ENCODE data around the gene VSIR.

Gene VSIR

DNA sequence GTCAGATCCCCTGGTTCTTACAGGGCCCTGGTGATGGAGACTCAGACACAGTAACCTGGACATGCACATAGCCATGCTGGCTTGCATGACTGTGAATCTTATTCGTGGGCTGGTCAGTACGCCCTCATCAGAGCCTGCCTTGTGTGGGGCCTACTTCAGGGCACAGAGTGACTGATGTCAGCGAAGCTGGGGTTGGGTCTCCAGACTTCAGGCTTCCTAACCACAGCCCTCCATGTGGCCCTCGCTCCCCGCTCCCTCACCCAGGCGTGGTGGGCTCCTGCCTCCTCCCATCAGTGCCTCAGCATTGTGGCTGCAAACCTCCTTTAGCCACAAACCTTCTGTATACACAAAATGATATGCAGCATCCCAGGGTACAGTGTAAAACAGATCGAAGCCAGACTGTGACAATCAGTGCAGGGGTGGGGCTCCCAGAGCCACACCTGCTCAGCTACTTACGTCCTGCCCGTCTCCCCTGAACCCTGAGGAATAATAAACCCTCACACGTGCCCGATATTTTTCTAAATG is 46.7 kb downstream of the VSIR start:
- Histone ChIP-seq H3K4me3 (ENCODE audit: low read length) (no peak overlapping the region), H3K27ac (ENCODE audit: low read length) (no peak overlapping the region), H3K9me3 (ENCODE audit: control insufficient read depth, low read depth, low read length) (no peaks in the 10 kb centered on the region), H3K9ac (ENCODE audit: low read length) (no peak overlapping the region), H3K36me3 (ENCODE audit: control insufficient read depth, low read depth, low read length) (no peaks in the 10 kb centered on the region), H3K4me1 (ENCODE audit: control insufficient read depth, low read depth, low read length) (no peaks in the 10 kb centered on the region), H3K27me3 (ENCODE audit: control insufficient read depth, insufficient read depth, low read length) (no peaks in the 10 kb centered on the region)

DNA sequence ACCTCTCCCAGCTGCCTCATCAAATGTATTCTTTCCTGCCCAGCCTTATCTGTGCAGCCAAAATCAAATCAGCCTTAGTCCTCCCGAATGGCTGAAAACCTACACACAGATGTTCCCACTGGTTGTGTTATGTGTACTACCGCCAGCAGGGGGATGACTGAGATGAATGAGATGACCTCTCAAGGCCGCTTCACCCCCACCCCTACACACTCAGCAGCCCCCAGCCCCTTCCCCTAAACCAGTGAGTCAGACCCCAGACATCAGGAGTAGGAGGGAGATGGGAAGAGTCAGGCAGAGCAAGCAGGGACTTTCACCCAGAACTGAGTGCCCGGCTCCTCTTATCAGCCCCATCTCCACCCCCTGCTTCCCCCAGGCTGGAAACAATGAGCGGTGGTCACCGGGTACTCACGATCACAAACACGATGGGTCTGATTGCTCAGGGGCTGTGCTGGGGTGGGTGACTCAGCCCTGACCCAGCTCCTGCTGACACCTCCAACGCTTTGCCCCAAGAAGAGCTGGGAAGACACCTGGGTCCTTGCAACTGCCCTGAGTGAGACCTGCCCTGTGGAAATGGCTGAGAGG is 47.2 kb downstream of the VSIR start:
- H3K36me3 ChIP-seq (ENCODE audit: control insufficient read depth, low read depth, low read length) = no peaks in the 10 kb centered on the region
- H3K9me3 ChIP-seq (ENCODE audit: control insufficient read depth, low read depth, low read length) = no peaks in the 10 kb centered on the region
- H3K9ac ChIP-seq (ENCODE audit: low read length) = no peak overlapping the region
- H3K27me3 ChIP-seq (ENCODE audit: control insufficient read depth, insufficient read depth, low read length) = no peaks in the 10 kb centered on the region
- no peaks in the 10 kb centered on the region for H3K4me1 ChIP-seq (ENCODE audit: control insufficient read depth, low read depth, low read length)
- H3K27ac ChIP-seq (ENCODE audit: low read length) = no peak overlapping the region
- H3K4me3 ChIP-seq (ENCODE audit: low read length) = no peak overlapping the region

DNA sequence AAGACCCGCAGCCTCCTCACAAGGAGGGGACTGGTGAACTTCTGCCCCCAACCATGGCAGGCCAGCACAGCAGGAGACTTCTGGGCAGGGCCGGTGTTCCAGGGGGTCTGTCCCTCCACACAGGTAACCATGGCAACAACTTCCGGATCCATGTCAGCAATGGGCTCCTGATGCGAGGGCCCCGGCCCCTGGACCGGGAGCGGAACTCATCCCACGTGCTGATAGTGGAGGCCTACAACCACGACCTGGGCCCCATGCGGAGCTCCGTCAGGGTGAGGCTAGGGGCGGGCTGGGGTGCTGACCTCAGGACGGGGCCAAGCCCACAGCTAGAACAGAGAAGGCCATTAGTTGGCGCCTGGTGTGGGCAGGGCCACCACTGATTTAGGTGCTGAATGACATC is 48.1 kb downstream of the VSIR start:
- Histone ChIP-seq H3K9ac (ENCODE audit: low read length) (no peak overlapping the region), H3K27ac (ENCODE audit: low read length) (no peak overlapping the region)

DNA sequence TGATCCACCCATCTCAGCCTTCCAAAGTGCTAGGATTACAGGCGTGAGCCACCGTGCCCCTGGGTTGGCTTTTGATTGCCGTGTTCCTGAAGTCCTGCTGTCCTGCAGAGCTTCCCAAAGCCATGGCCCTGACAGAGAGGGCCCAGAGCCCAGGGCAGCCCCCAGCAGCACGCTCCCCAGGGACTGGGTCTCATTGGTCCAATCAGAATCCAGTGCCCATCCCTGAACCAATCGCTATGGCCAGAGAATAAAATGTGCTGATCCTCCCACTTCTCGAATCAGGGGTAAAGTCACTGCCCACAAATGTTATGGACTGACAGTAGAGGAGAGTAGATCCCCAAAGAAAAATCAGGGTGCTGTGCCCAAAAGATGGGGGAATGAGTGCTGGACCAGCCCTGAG is 48.8 kb downstream of the VSIR start:
- no peak overlapping the region for H3K9ac ChIP-seq (ENCODE audit: low read length)
- peaks cover 8% of the 10 kb centered on the region for H3K4me1 ChIP-seq (ENCODE audit: control insufficient read depth, low read depth, low read length)
- H3K27ac ChIP-seq (ENCODE audit: low read length) = no peak overlapping the region
- no peaks in the 10 kb centered on the region for H3K27me3 ChIP-seq (ENCODE audit: control insufficient read depth, insufficient read depth, low read length)
- H3K4me3 ChIP-seq (ENCODE audit: low read length) = no peak overlapping the region
- H3K36me3 ChIP-seq (ENCODE audit: control insufficient read depth, low read depth, low read length) = no peaks in the 10 kb centered on the region
- no peaks in the 10 kb centered on the region for H3K9me3 ChIP-seq (ENCODE audit: control insufficient read depth, low read depth, low read length)

More for the DNA sequence above, 48.1 kb downstream of the VSIR start:
- H3K4me1 ChIP-seq (ENCODE audit: control insufficient read depth, low read depth, low read length) = peaks cover under 1% of the 10 kb centered on the region
- H3K36me3 ChIP-seq (ENCODE audit: control insufficient read depth, low read depth, low read length) = no peaks in the 10 kb centered on the region
- no peaks in the 10 kb centered on the region for H3K9me3 ChIP-seq (ENCODE audit: control insufficient read depth, low read depth, low read length)
- no peak overlapping the region for H3K4me3 ChIP-seq (ENCODE audit: low read length)
- no peaks in the 10 kb centered on the region for H3K27me3 ChIP-seq (ENCODE audit: control insufficient read depth, insufficient read depth, low read length)

DNA sequence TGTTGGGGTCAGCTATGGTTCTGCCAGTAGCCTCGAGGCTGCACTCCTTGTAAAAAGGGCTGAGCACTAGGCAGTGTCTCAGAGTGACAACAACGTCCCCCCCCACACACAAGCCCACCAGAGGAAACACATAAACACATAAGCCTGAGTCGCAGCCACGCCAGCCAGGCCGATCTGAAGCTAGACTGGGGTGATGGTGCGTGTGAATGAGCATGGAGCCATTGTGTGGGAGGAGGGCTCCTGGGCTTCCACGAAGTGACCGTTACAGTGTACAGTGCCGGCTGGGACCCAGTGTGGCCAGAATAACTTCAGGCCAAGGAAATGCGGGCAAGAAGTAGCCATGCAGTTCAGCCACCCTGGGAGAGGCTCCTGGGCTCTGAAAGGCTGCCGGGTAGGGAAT is 50.0 kb downstream of the VSIR start:
- H3K9ac ChIP-seq (ENCODE audit: low read length) = no peak overlapping the region

DNA sequence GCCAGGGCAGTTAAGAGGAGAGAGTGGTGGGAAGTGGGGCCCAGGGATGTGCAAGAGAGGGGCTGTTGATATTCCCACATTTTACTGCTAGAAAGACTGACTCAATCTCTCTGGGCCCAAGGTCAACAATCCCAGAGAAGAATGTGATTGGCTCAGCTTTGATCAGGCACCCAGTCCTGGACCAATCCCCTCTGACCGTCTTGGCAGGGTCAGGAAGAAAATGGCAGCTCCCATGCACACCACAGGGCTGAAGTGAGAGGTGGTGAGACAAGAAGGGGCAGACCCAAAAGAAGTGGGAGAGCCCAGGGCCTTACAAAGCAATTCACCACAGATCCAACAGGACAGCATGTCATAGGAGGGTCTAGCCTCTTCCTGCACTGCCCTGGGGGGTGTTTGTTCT is 50.5 kb downstream of the VSIR start:
- Histone ChIP-seq H3K27me3 (ENCODE audit: control insufficient read depth, insufficient read depth, low read length) (no peaks in the 10 kb centered on the region), H3K9me3 (ENCODE audit: control insufficient read depth, low read depth, low read length) (no peaks in the 10 kb centered on the region), H3K27ac (ENCODE audit: low read length) (no peak overlapping the region), H3K4me1 (ENCODE audit: control insufficient read depth, low read depth, low read length) (peaks cover 13% of the 10 kb centered on the region), H3K36me3 (ENCODE audit: control insufficient read depth, low read depth, low read length) (no peaks in the 10 kb centered on the region), H3K4me3 (ENCODE audit: low read length) (no peak overlapping the region), H3K9ac (ENCODE audit: low read length) (no peak overlapping the region)

More for the DNA sequence above, 50.0 kb downstream of the VSIR start:
- Histone ChIP-seq H3K27ac (ENCODE audit: low read length) (no peak overlapping the region), H3K9me3 (ENCODE audit: control insufficient read depth, low read depth, low read length) (no peaks in the 10 kb centered on the region), H3K4me3 (ENCODE audit: low read length) (no peak overlapping the region), H3K36me3 (ENCODE audit: control insufficient read depth, low read depth, low read length) (no peaks in the 10 kb centered on the region), H3K4me1 (ENCODE audit: control insufficient read depth, low read depth, low read length) (peaks cover 13% of the 10 kb centered on the region), H3K27me3 (ENCODE audit: control insufficient read depth, insufficient read depth, low read length) (no peaks in the 10 kb centered on the region)

DNA sequence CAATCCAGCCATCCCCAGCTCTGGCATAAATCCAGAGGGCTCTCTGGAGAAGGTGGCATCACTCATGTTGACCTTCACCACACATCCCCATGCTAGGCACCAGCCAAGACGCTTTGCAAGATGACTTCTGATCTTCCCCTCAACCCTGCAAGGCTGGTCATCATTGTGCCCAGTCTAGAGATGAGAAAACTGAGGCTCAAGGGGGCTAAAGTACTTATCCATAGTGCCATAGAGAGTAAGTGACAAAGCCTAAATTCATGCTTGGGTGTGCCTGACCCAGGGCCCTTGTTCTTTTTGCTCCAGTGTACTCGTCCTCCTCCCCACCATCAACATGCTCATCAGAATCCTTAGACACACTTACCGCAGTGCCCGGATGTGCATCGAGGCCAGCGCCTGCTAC is 52.0 kb downstream of the VSIR start:
- Histone ChIP-seq H3K9ac (ENCODE audit: low read length) (no peak overlapping the region), H3K4me3 (ENCODE audit: low read length) (no peak overlapping the region), H3K9me3 (ENCODE audit: control insufficient read depth, low read depth, low read length) (no peaks in the 10 kb centered on the region), H3K27me3 (ENCODE audit: control insufficient read depth, insufficient read depth, low read length) (no peaks in the 10 kb centered on the region), H3K4me1 (ENCODE audit: control insufficient read depth, low read depth, low read length) (peaks cover 13% of the 10 kb centered on the region), H3K36me3 (ENCODE audit: control insufficient read depth, low read depth, low read length) (no peaks in the 10 kb centered on the region), H3K27ac (ENCODE audit: low read length) (no peak overlapping the region)

DNA sequence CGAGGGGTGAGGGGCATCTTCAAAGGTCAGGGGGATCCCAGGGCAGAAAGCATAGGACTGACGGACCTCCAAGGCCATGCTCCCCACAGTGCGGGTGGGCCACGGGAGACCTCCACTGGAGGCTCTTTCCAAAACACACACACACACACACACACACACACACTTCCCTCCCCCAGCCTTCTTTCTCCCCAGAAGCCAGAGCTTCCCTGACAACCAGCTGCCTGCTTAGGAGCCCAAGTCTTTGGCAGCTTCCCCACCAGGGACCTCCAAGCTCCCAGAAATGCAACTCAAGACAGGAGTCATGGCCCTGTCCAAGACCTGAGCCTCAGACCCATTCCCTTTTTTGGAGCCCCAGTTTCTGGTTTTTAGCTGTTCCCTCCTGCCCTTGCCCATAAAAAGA is 53.0 kb downstream of the VSIR start:
- Histone ChIP-seq H3K9me3 (ENCODE audit: control insufficient read depth, low read depth, low read length) (no peaks in the 10 kb centered on the region), H3K36me3 (ENCODE audit: control insufficient read depth, low read depth, low read length) (no peaks in the 10 kb centered on the region), H3K27me3 (ENCODE audit: control insufficient read depth, insufficient read depth, low read length) (no peaks in the 10 kb centered on the region), H3K4me1 (ENCODE audit: control insufficient read depth, low read depth, low read length) (peaks cover 13% of the 10 kb centered on the region), H3K27ac (ENCODE audit: low read length) (no peak overlapping the region), H3K9ac (ENCODE audit: low read length) (no peak overlapping the region), H3K4me3 (ENCODE audit: low read length) (no peak overlapping the region)

DNA sequence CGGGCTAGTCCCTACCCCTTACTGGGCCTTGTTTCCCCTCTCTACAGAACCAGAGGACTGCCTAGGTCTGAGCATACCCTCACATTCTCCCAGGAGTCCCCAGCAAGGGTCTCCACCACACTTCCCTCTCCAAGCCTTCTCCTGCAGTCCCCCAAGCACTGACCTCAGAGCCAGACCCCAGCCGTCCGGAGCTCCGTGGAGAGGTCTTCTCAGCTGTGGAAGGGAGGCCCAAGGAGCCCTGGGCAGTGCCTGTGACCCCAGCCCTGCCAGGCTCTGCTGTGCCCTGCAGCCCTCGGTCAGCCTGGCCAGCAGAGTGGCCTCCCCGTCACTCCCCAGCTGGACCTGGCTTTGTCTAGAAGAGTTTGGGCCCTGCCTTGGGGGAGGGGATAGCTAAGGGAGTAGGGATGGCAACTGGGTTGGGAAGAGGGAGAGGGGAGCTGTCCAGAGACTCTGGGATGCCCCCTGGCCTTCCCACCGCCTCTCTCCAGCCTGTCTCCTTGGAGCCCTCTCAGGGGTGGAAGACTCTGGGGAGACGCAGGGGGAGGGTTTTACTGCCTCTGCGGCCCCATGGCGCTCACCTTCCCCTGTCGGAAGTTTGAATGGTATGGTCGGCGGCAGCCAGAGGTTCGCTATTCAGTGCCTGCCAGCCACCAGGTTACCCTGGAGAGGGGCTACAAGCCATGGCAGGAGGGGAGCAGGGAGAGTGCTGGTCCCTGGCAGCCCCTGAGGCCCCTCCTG is 53.7 kb downstream of the VSIR start, which contains the start of gene C10orf105:
Gene C10orf105 (minus strand): TSS at position 315 of the 738 bp plus-strand sequence. CDS start 3,441 bp downstream, outside the sequence.
- Histone ChIP-seq H3K9ac (ENCODE audit: low read length) (no peak within 1 kb of the TSS), H3K27me3 (ENCODE audit: control insufficient read depth, insufficient read depth, low read length) (no peaks in the 10 kb centered on the region), H3K36me3 (ENCODE audit: control insufficient read depth, low read depth, low read length) (no peaks in the 10 kb centered on the region), H3K9me3 (ENCODE audit: control insufficient read depth, low read depth, low read length) (no peaks in the 10 kb centered on the region), H3K4me1 (ENCODE audit: control insufficient read depth, low read depth, low read length) (peaks cover 13% of the 10 kb centered on the region), H3K27ac (ENCODE audit: low read length) (no peak within 1 kb of the TSS), H3K4me3 (ENCODE audit: low read length) (no peak within 1 kb of the TSS)

DNA sequence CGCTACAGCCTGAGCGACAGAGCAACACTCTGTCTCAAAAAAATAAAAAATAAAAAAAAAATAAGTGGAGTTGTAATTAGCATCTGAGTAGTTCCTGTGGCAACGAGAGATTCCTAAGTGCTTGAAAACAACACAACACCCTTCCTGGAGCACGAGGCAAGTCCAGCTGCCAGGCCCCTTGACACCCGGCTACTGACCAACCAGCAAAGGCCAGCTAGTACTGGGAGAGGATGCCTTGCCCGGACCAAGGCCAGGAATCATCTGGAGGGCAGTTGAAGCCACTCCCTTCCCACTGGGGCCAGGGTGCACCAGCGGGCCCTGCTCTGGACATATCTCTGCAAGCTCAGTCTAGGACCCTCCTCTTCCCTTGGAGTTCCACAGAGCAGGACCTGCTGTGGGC is 54.3 kb downstream of the VSIR start:
- H3K36me3 ChIP-seq (ENCODE audit: control insufficient read depth, low read depth, low read length) = no peaks in the 10 kb centered on the region
- H3K9me3 ChIP-seq (ENCODE audit: control insufficient read depth, low read depth, low read length) = no peaks in the 10 kb centered on the region
- no peak overlapping the region for H3K4me3 ChIP-seq (ENCODE audit: low read length)
- no peaks in the 10 kb centered on the region for H3K27me3 ChIP-seq (ENCODE audit: control insufficient read depth, insufficient read depth, low read length)
- H3K9ac ChIP-seq (ENCODE audit: low read length) = no peak overlapping the region
- no peak overlapping the region for H3K27ac ChIP-seq (ENCODE audit: low read length)
- H3K4me1 ChIP-seq (ENCODE audit: control insufficient read depth, low read depth, low read length) = peaks cover 13% of the 10 kb centered on the region

DNA sequence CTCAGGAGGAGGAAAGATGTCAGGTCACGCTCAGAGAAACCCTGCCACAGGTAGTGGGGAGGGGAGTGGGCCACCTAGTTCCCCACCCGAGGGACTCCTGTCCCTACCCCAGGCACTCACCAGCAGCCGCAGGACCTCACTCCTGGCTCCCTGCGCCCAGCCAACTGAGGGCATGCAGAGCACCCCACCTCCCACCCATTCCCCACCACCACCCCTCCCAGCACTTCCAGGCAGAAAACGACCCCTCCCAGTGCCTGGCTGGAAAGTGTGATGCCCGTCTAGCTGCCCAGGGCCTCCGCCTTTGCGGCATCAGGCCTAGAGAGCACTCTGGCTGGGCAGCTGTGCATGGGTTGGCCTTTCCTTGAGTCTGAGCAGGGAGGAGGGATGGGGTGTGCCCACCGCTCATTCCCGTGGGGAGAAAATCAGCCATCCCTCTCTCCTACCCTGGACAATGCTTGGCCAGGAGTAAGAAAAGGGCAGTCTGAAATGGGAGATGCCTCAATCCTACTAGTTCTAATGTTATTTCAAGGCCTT is 55.1 kb downstream of the VSIR start:
- no peaks in the 10 kb centered on the region for H3K27me3 ChIP-seq (ENCODE audit: control insufficient read depth, insufficient read depth, low read length)
- no peak overlapping the region for H3K9ac ChIP-seq (ENCODE audit: low read length)
- no peak overlapping the region for H3K4me3 ChIP-seq (ENCODE audit: low read length)
- H3K9me3 ChIP-seq (ENCODE audit: control insufficient read depth, low read depth, low read length) = no peaks in the 10 kb centered on the region
- H3K4me1 ChIP-seq (ENCODE audit: control insufficient read depth, low read depth, low read length) = peaks cover 21% of the 10 kb centered on the region
- no peak overlapping the region for H3K27ac ChIP-seq (ENCODE audit: low read length)
- H3K36me3 ChIP-seq (ENCODE audit: control insufficient read depth, low read depth, low read length) = no peaks in the 10 kb centered on the region

All from iPS-18a (cell line).